ENCODE results near the gene AFDN.

- TF ChIP-seq CTCF (IDR thresholded peaks at IDR 0.05): no peak
- TF ChIP-seq POLR2A (IDR thresholded peaks at IDR 0.05): no peak
- TF ChIP-seq EP300 (IDR thresholded peaks at IDR 0.05): no peak
These were observed 45.5 kb upstream of the AFDN start for GRCh38 chr6:167781066-167781767.

Data from upper lobe of left lung (tissue), 4 donors.